ENCODE results near the gene METTL15.

METTL15 gene

GRCh38 chr11:28259177-28259843, 151.1 kb downstream of the METTL15 start:
- TF ChIP-seq ISL1 (CRISPR knock-in tag; IDR thresholded peaks at IDR 0.05) (no peak), TOX (CRISPR knock-in tag; IDR thresholded peaks at IDR 0.05; ENCODE audit: borderline replicate concordance) (no peak), PPARA (CRISPR knock-in tag; IDR thresholded peaks at IDR 0.05; ENCODE audit: borderline replicate concordance) (no peak), ZNF565 (CRISPR knock-in tag; conservative IDR thresholded peaks at IDR 0.05; ENCODE audit: low read depth) (no peak), ZFP3 (CRISPR knock-in tag; IDR thresholded peaks at IDR 0.05) (no peak), ZNF70 (CRISPR knock-in tag; IDR thresholded peaks at IDR 0.05) (no peak), TCF4 (CRISPR knock-in tag; IDR thresholded peaks at IDR 0.05; ENCODE audit: borderline replicate concordance) (no peak), ZFP30 (CRISPR knock-in tag; IDR thresholded peaks at IDR 0.05) (no peak), ZNF8 (CRISPR knock-in tag; IDR thresholded peaks at IDR 0.05) (no peak), SNAI2 (CRISPR knock-in tag; IDR thresholded peaks at IDR 0.05) (no peak), RARB (CRISPR knock-in tag; IDR thresholded peaks at IDR 0.05) (no peak), ESRRG (CRISPR knock-in tag; IDR thresholded peaks at IDR 0.05) (no peak), BACH2 (CRISPR knock-in tag; IDR thresholded peaks at IDR 0.05; ENCODE audit: borderline replicate concordance) (no peak)
- TF ChIP-seq, protein P1, sequence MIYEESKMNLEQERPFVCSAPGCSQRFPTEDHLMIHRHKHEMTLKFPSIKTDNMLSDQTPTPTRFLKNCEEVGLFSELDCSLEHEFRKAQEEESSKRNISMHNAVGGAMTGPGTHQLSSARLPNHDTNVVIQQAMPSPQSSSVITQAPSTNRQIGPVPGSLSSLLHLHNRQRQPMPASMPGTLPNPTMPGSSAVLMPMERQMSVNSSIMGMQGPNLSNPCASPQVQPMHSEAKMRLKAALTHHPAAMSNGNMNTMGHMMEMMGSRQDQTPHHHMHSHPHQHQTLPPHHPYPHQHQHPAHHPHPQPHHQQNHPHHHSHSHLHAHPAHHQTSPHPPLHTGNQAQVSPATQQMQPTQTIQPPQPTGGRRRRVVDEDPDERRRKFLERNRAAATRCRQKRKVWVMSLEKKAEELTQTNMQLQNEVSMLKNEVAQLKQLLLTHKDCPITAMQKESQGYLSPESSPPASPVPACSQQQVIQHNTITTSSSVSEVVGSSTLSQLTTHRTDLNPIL (CRISPR knock-in tag; IDR thresholded peaks at IDR 0.05; ENCODE audit: low read depth) = no peak
- TF ChIP-seq, protein P2, sequence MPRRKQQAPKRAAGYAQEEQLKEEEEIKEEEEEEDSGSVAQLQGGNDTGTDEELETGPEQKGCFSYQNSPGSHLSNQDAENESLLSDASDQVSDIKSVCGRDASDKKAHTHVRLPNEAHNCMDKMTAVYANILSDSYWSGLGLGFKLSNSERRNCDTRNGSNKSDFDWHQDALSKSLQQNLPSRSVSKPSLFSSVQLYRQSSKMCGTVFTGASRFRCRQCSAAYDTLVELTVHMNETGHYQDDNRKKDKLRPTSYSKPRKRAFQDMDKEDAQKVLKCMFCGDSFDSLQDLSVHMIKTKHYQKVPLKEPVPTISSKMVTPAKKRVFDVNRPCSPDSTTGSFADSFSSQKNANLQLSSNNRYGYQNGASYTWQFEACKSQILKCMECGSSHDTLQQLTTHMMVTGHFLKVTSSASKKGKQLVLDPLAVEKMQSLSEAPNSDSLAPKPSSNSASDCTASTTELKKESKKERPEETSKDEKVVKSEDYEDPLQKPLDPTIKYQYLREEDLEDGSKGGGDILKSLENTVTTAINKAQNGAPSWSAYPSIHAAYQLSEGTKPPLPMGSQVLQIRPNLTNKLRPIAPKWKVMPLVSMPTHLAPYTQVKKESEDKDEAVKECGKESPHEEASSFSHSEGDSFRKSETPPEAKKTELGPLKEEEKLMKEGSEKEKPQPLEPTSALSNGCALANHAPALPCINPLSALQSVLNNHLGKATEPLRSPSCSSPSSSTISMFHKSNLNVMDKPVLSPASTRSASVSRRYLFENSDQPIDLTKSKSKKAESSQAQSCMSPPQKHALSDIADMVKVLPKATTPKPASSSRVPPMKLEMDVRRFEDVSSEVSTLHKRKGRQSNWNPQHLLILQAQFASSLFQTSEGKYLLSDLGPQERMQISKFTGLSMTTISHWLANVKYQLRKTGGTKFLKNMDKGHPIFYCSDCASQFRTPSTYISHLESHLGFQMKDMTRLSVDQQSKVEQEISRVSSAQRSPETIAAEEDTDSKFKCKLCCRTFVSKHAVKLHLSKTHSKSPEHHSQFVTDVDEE (CRISPR knock-in tag; IDR thresholded peaks at IDR 0.05) = no peak
- TF ChIP-seq, protein P3, sequence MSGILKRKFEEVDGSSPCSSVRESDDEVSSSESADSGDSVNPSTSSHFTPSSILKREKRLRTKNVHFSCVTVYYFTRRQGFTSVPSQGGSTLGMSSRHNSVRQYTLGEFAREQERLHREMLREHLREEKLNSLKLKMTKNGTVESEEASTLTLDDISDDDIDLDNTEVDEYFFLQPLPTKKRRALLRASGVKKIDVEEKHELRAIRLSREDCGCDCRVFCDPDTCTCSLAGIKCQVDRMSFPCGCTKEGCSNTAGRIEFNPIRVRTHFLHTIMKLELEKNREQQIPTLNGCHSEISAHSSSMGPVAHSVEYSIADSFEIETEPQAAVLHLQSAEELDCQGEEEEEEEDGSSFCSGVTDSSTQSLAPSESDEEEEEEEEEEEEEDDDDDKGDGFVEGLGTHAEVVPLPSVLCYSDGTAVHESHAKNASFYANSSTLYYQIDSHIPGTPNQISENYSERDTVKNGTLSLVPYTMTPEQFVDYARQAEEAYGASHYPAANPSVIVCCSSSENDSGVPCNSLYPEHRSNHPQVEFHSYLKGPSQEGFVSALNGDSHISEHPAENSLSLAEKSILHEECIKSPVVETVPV (CRISPR knock-in tag; IDR thresholded peaks at IDR 0.05) = no peak
- TF ChIP-seq, protein P4, sequence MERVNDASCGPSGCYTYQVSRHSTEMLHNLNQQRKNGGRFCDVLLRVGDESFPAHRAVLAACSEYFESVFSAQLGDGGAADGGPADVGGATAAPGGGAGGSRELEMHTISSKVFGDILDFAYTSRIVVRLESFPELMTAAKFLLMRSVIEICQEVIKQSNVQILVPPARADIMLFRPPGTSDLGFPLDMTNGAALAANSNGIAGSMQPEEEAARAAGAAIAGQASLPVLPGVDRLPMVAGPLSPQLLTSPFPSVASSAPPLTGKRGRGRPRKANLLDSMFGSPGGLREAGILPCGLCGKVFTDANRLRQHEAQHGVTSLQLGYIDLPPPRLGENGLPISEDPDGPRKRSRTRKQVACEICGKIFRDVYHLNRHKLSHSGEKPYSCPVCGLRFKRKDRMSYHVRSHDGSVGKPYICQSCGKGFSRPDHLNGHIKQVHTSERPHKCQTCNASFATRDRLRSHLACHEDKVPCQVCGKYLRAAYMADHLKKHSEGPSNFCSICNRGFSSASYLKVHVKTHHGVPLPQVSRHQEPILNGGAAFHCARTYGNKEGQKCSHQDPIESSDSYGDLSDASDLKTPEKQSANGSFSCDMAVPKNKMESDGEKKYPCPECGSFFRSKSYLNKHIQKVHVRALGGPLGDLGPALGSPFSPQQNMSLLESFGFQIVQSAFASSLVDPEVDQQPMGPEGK (CRISPR knock-in tag; IDR thresholded peaks at IDR 0.05; ENCODE audit: borderline replicate concordance) = no peak

GRCh38 chr11:28268925-28269324, 160.7 kb downstream of the METTL15 start:
- no peak for TF ChIP-seq TOX (CRISPR knock-in tag; IDR thresholded peaks at IDR 0.05; ENCODE audit: borderline replicate concordance)
- TF ChIP-seq SNAI2 (CRISPR knock-in tag; IDR thresholded peaks at IDR 0.05) = no peak
- no peak for TF ChIP-seq GLIS3 (CRISPR knock-in tag; IDR thresholded peaks at IDR 0.05)
- TF ChIP-seq ZNF8 (CRISPR knock-in tag; IDR thresholded peaks at IDR 0.05) = no peak
- TF ChIP-seq, protein P1 (CRISPR knock-in tag; IDR thresholded peaks at IDR 0.05; ENCODE audit: low read depth) = no peak
- no peak for TF ChIP-seq ZFP3 (CRISPR knock-in tag; IDR thresholded peaks at IDR 0.05)
- TF ChIP-seq TCF4 (CRISPR knock-in tag; IDR thresholded peaks at IDR 0.05; ENCODE audit: borderline replicate concordance) = no peak
- TF ChIP-seq ESRRG (CRISPR knock-in tag; IDR thresholded peaks at IDR 0.05) = no peak
- TF ChIP-seq ZNF565 (CRISPR knock-in tag; conservative IDR thresholded peaks at IDR 0.05; ENCODE audit: low read depth) = no peak
- TF ChIP-seq BACH2 (CRISPR knock-in tag; IDR thresholded peaks at IDR 0.05; ENCODE audit: borderline replicate concordance) = no peak
- no peak for TF ChIP-seq ISL1 (CRISPR knock-in tag; IDR thresholded peaks at IDR 0.05)
- TF ChIP-seq RARB (CRISPR knock-in tag; IDR thresholded peaks at IDR 0.05) = no peak
- TF ChIP-seq ARNTL (CRISPR knock-in tag; IDR thresholded peaks at IDR 0.05; ENCODE audit: borderline replicate concordance, low read depth) = no peak
- TF ChIP-seq ZC3H10 (CRISPR knock-in tag; IDR thresholded peaks at IDR 0.05) = no peak
- TF ChIP-seq, protein P4 (CRISPR knock-in tag; IDR thresholded peaks at IDR 0.05; ENCODE audit: borderline replicate concordance) = no peak
- no peak for TF ChIP-seq ZFP30 (CRISPR knock-in tag; IDR thresholded peaks at IDR 0.05)
- no peak for TF ChIP-seq POU6F1 (CRISPR knock-in tag; IDR thresholded peaks at IDR 0.05; ENCODE audit: borderline replicate concordance, low read depth)
- ATAC-seq = no peak

More at GRCh38 chr11:28259177-28259843, 151.1 kb downstream of the METTL15 start:
- ATAC-seq = no peak

All from SK-N-SH treated with all-trans-retinoic acid at 6 μM for 48 hours (cell line).